ENCODE measurements around the gene PRPF18. TPM values are rescaled to one million over a fixed set of nuclear protein-coding genes. Genes with fewer than 3 reads are reported as not detected.

The PRPF18 gene
- total RNA-seq, 1 experiment from 2014 or later: 21.3 TPM

- no peak for DNase-seq
- no peaks in the 10 kb centered on the region for H3K27me3 Mint-ChIP-seq (ENCODE audit: unreplicated experiment)
- H3K4me3 Mint-ChIP-seq (ENCODE audit: low read depth, unreplicated experiment): no peak overlapping the region
- no peak for TF ChIP-seq CTCF (IDR thresholded peaks at IDR 0.05; ENCODE audit: unreplicated experiment)
- peaks cover 16% of the 10 kb centered on the region for H3K36me3 Mint-ChIP-seq (ENCODE audit: insufficient read depth, unreplicated experiment)
- CTCF ChIA-PET: interaction anchor here (0.6 kb wide), 2 partner anchors 16 to 214 kb away, joined by 3 to 4 read pairs; no protein-coding TSS in a partner anchor
- no peak overlapping the region for H3K27ac Mint-ChIP-seq (ENCODE audit: unreplicated experiment)
- H3K4me1 Mint-ChIP-seq (ENCODE audit: low read depth, unreplicated experiment): no peaks in the 10 kb centered on the region
- BruUV-seq (replicated peaks): no TSS peak
- no peaks in the 10 kb centered on the region for H3K9me3 Mint-ChIP-seq (ENCODE audit: low read depth, unreplicated experiment)
- intact Hi-C loops (cut with micrococcal nuclease; ENCODE audit: unreplicated experiment): no loop called here
These were observed 4.1 kb downstream of the PRPF18 start for GRCh38 chr10:13590886-13591285.

GRCh38 chr10:13592306-13592705 is 5.5 kb downstream of the PRPF18 start:
- DNase-seq: no peak
- H3K4me1 Mint-ChIP-seq (ENCODE audit: low read depth, unreplicated experiment): no peaks in the 10 kb centered on the region
- BruUV-seq (replicated peaks): no TSS peak
- no peak overlapping the region for H3K4me3 Mint-ChIP-seq (ENCODE audit: low read depth, unreplicated experiment)
- intact Hi-C loops (cut with micrococcal nuclease; ENCODE audit: unreplicated experiment): no loop called here
- CTCF ChIA-PET: interaction anchor here (0.6 kb wide), 1 partner anchor 293 kb away, joined by 5 read pairs; no protein-coding TSS in a partner anchor
- no peaks in the 10 kb centered on the region for H3K27me3 Mint-ChIP-seq (ENCODE audit: unreplicated experiment)
- no peaks in the 10 kb centered on the region for H3K9me3 Mint-ChIP-seq (ENCODE audit: low read depth, unreplicated experiment)
- H3K36me3 Mint-ChIP-seq (ENCODE audit: insufficient read depth, unreplicated experiment): peaks cover 8% of the 10 kb centered on the region
- no peak for TF ChIP-seq CTCF (IDR thresholded peaks at IDR 0.05; ENCODE audit: unreplicated experiment)
- H3K27ac Mint-ChIP-seq (ENCODE audit: unreplicated experiment): no peak overlapping the region

GRCh38 chr10:13593535-13593934 is 6.8 kb downstream of the PRPF18 start:
- no peaks in the 10 kb centered on the region for H3K27me3 Mint-ChIP-seq (ENCODE audit: unreplicated experiment)
- intact Hi-C loops (cut with micrococcal nuclease; ENCODE audit: unreplicated experiment): no loop called here
- CTCF ChIA-PET: no interaction called here
- H3K27ac Mint-ChIP-seq (ENCODE audit: unreplicated experiment): no peak overlapping the region
- BruUV-seq (replicated peaks): no TSS peak
- H3K4me1 Mint-ChIP-seq (ENCODE audit: low read depth, unreplicated experiment): no peaks in the 10 kb centered on the region
- no peaks in the 10 kb centered on the region for H3K36me3 Mint-ChIP-seq (ENCODE audit: insufficient read depth, unreplicated experiment)
- no peak for DNase-seq
- no peaks in the 10 kb centered on the region for H3K9me3 Mint-ChIP-seq (ENCODE audit: low read depth, unreplicated experiment)
- H3K4me3 Mint-ChIP-seq (ENCODE audit: low read depth, unreplicated experiment): no peak overlapping the region
- TF ChIP-seq CTCF (IDR thresholded peaks at IDR 0.05; ENCODE audit: unreplicated experiment): no peak

- H3K27me3 Mint-ChIP-seq (ENCODE audit: unreplicated experiment): no peaks in the 10 kb centered on the region
These were observed 7.9 kb downstream of the PRPF18 start for GRCh38 chr10:13594641-13595040.

More at GRCh38 chr10:13594641-13595040, 7.9 kb downstream of the PRPF18 start:
- intact Hi-C loops (cut with micrococcal nuclease; ENCODE audit: unreplicated experiment): no loop called here
- no peak for TF ChIP-seq CTCF (IDR thresholded peaks at IDR 0.05; ENCODE audit: unreplicated experiment)
- H3K4me3 Mint-ChIP-seq (ENCODE audit: low read depth, unreplicated experiment): no peak overlapping the region
- no peaks in the 10 kb centered on the region for H3K4me1 Mint-ChIP-seq (ENCODE audit: low read depth, unreplicated experiment)
- CTCF ChIA-PET: interaction anchor here (0.6 kb wide), 1 partner anchor 324 kb away, joined by 3 read pairs; no protein-coding TSS in a partner anchor
- H3K9me3 Mint-ChIP-seq (ENCODE audit: low read depth, unreplicated experiment): no peaks in the 10 kb centered on the region
- no TSS peak for BruUV-seq (replicated peaks)
- H3K27ac Mint-ChIP-seq (ENCODE audit: unreplicated experiment): no peak overlapping the region
- no peak for DNase-seq
- no peaks in the 10 kb centered on the region for H3K36me3 Mint-ChIP-seq (ENCODE audit: insufficient read depth, unreplicated experiment)

Measured in Calu3 (cell line).